HEK293 (cell line): ENCODE data around the gene COPRS.

ENCODE experiments used
- CTCF ChIA-PET: fragments of 350-600 bp; formaldehyde crosslinking; extraction: SDS; loops from one replicate; lab custom pipeline; 2021; ENCODE audit warnings: antibody characterized with exemption; lab: Yijun Ruan, JAX
- POLR2A ChIA-PET: fragments of 300-600 bp; formaldehyde crosslinking; extraction: SDS; loops from one replicate; lab custom pipeline; 2020; ENCODE audit warnings: antibody characterized with exemption, inconsistent platforms; lab: Yijun Ruan, JAX
- H3K27ac ChIP-seq: fragments of 200-500 bp; sonication (Bioruptor generic); 2 replicates; pipeline ENCODE4 v1.5.1; 2014; ENCODE audit warnings: low read depth, low read length, control low read depth, inconsistent platforms; ENCODE audit errors: extremely low read depth
- H3K36me3 ChIP-seq, 2 experiments: fragments of 200-500 bp in 1 of 2; sonication (Bioruptor generic) in 1 of 2; 1 replicate in 1 of 2; 2 replicates in 1 of 2; pipeline ENCODE4 v1.5.1; 2014 to 2017; ENCODE audit warnings: inconsistent platforms in 2 of 2, low read length in 2 of 2; ENCODE audit not compliant: control insufficient read depth in 2 of 2, insufficient read depth in 1 of 2
- H3K4me1 ChIP-seq: fragments of 200-500 bp; sonication (Bioruptor generic); 2 replicates; pipeline ENCODE4 v1.5.1; 2014; ENCODE audit warnings: mild to moderate bottlenecking, low read length, inconsistent platforms; ENCODE audit not compliant: control insufficient read depth, insufficient read depth
- H3K4me3 ChIP-seq: 2 replicates; pipeline ENCODE4 v1.5.1; 2011; ENCODE audit warnings: low read depth, mild to moderate bottlenecking, control low read depth, low read length, moderate library complexity
- H3K9me3 ChIP-seq: fragments of 200-500 bp; sonication (Bioruptor generic); 2 replicates; pipeline ENCODE4 v1.5.1; 2014; ENCODE audit warnings: low read depth, low read length, inconsistent platforms; ENCODE audit not compliant: control insufficient read depth, insufficient read depth
- GLI2 ChIP-seq: fragments of 450-650 bp; formaldehyde crosslinking; IDR thresholded peaks from 2 replicates; pipeline ENCODE4; 2017; ENCODE audit warnings: missing biosample characterization, missing genetic modification characterization, low read depth, borderline replicate concordance
- KLF1 ChIP-seq: fragments of 450-650 bp; formaldehyde crosslinking; IDR thresholded peaks from 2 replicates; pipeline ENCODE4 v1.5.1; 2016; ENCODE audit warnings: missing biosample characterization, missing genetic modification characterization
- KLF17 ChIP-seq: fragments of 450-650 bp; formaldehyde crosslinking; IDR thresholded peaks from 2 replicates; pipeline ENCODE4 v1.5.1; 2016; ENCODE audit warnings: missing biosample characterization, missing genetic modification characterization
- MYNN ChIP-seq: fragments of 450-650 bp; formaldehyde crosslinking; IDR thresholded peaks from 2 replicates; pipeline ENCODE4 v1.5.1; 2016; ENCODE audit warnings: missing biosample characterization, missing genetic modification characterization, borderline replicate concordance
- YY2 ChIP-seq: fragments of 450-650 bp; formaldehyde crosslinking; IDR thresholded peaks from 2 replicates; pipeline ENCODE4 v1.5.1; 2016; ENCODE audit warnings: missing biosample characterization, missing genetic modification characterization
- ZBTB48 ChIP-seq: fragments of 450-650 bp; formaldehyde crosslinking; IDR thresholded peaks from 2 replicates; pipeline ENCODE4 v1.5.1; 2016; ENCODE audit warnings: missing biosample characterization, missing genetic modification characterization
- ZBTB8A ChIP-seq: fragments of 450-650 bp; formaldehyde crosslinking; IDR thresholded peaks from 2 replicates; pipeline ENCODE4 v1.5.1; 2016; ENCODE audit warnings: missing biosample characterization, missing genetic modification characterization
- ZFHX2 ChIP-seq: fragments of 450-650 bp; formaldehyde crosslinking; conservative IDR thresholded peaks from 2 replicates; pipeline ENCODE4 v1.5.1; 2016; ENCODE audit warnings: missing biosample characterization, missing genetic modification characterization
- ZFP37 ChIP-seq: fragments of 450-650 bp; formaldehyde crosslinking; IDR thresholded peaks from 2 replicates; pipeline ENCODE4 v1.5.1; 2016; ENCODE audit warnings: missing biosample characterization, missing genetic modification characterization
- ZNF175 ChIP-seq: fragments of 450-650 bp; formaldehyde crosslinking; IDR thresholded peaks from 2 replicates; pipeline ENCODE4 v1.5.1; 2016; ENCODE audit warnings: missing biosample characterization, missing genetic modification characterization
- ZNF19 ChIP-seq: fragments of 450-650 bp; formaldehyde crosslinking; IDR thresholded peaks from 2 replicates; pipeline ENCODE4; 2016; ENCODE audit warnings: missing biosample characterization, missing genetic modification characterization, low read depth
- ZNF214 ChIP-seq: fragments of 450-650 bp; formaldehyde crosslinking; IDR thresholded peaks from 2 replicates; pipeline ENCODE4 v1.5.1; 2017; ENCODE audit warnings: missing biosample characterization, mild to moderate bottlenecking, missing genetic modification characterization, borderline replicate concordance
- ZNF248 ChIP-seq: fragments of 450-650 bp; formaldehyde crosslinking; IDR thresholded peaks from 2 replicates; pipeline ENCODE4 v1.5.1; 2017; ENCODE audit warnings: missing biosample characterization, missing genetic modification characterization
- ZNF302 ChIP-seq: fragments of 450-650 bp; formaldehyde crosslinking; IDR thresholded peaks from 2 replicates; pipeline ENCODE4 v1.5.1; 2016; ENCODE audit warnings: missing biosample characterization, missing genetic modification characterization, low read depth
- ZNF335 ChIP-seq: fragments of 450-650 bp; formaldehyde crosslinking; conservative IDR thresholded peaks from 2 replicates; pipeline ENCODE4 v1.5.1; 2016; ENCODE audit warnings: missing biosample characterization, missing genetic modification characterization
- ZNF354C ChIP-seq: fragments of 450-650 bp; formaldehyde crosslinking; IDR thresholded peaks from 2 replicates; pipeline ENCODE4 v1.5.1; 2016; ENCODE audit warnings: missing biosample characterization, missing genetic modification characterization, low read depth, borderline replicate concordance
- ZNF394 ChIP-seq: fragments of 450-650 bp; formaldehyde crosslinking; IDR thresholded peaks from 2 replicates; pipeline ENCODE4 v1.5.1; 2016; ENCODE audit warnings: missing biosample characterization, missing genetic modification characterization, mild to moderate bottlenecking, moderate library complexity, borderline replicate concordance
- ZNF48 ChIP-seq: fragments of 450-650 bp; formaldehyde crosslinking; IDR thresholded peaks from 2 replicates; pipeline ENCODE4 v1.5.1; 2016; ENCODE audit warnings: missing biosample characterization, missing genetic modification characterization
- ZNF521 ChIP-seq: fragments of 450-650 bp; formaldehyde crosslinking; IDR thresholded peaks from 2 replicates; pipeline ENCODE4 v1.5.1; 2017; ENCODE audit warnings: missing biosample characterization, mild to moderate bottlenecking, missing genetic modification characterization
- ZNF544 ChIP-seq: fragments of 450-650 bp; formaldehyde crosslinking; IDR thresholded peaks from 2 replicates; pipeline ENCODE4 v1.5.0; 2017; ENCODE audit warnings: missing biosample characterization, missing genetic modification characterization
- ZNF555 ChIP-seq: fragments of 450-650 bp; formaldehyde crosslinking; conservative IDR thresholded peaks from 2 replicates; pipeline ENCODE4 v1.5.1; 2017; ENCODE audit warnings: missing biosample characterization, mild to moderate bottlenecking, missing genetic modification characterization, inconsistent platforms
- ZNF626 ChIP-seq: fragments of 450-650 bp; sonication (Bioruptor Pico); formaldehyde crosslinking; IDR thresholded peaks from 2 replicates; pipeline ENCODE4 v1.5.1; 2018; ENCODE audit warnings: missing biosample characterization, missing genetic modification characterization, inconsistent platforms
- ZNF692 ChIP-seq: fragments of 450-650 bp; formaldehyde crosslinking; IDR thresholded peaks from 2 replicates; pipeline ENCODE4 v1.5.1; 2016; ENCODE audit warnings: missing biosample characterization, missing genetic modification characterization
- ZNF701 ChIP-seq: fragments of 450-650 bp; formaldehyde crosslinking; IDR thresholded peaks from 2 replicates; pipeline ENCODE4 v1.5.1; 2016; ENCODE audit warnings: missing biosample characterization, missing genetic modification characterization
- ZNF785 ChIP-seq: fragments of 450-650 bp; formaldehyde crosslinking; IDR thresholded peaks from 2 replicates; pipeline ENCODE4 v1.5.1; 2016; ENCODE audit warnings: missing biosample characterization, missing genetic modification characterization
- ZSCAN16 ChIP-seq: fragments of 450-650 bp; formaldehyde crosslinking; IDR thresholded peaks from 2 replicates; pipeline ENCODE4 v1.5.1; 2016; ENCODE audit warnings: missing biosample characterization, missing genetic modification characterization
- ZSCAN23 ChIP-seq: fragments of 450-650 bp; formaldehyde crosslinking; IDR thresholded peaks from 2 replicates; pipeline ENCODE4 v1.5.1; 2016; ENCODE audit warnings: missing biosample characterization, missing genetic modification characterization
- TF ChIP-seq, protein P1 (sequence below): fragments of 450-650 bp; formaldehyde crosslinking; IDR thresholded peaks from 2 replicates; pipeline ENCODE4 v1.5.1; 2016; ENCODE audit warnings: missing biosample characterization, missing genetic modification characterization
- TF ChIP-seq, protein P2 (sequence below): fragments of 450-650 bp; formaldehyde crosslinking; IDR thresholded peaks from 2 replicates; pipeline ENCODE4 v1.5.1; 2016; ENCODE audit warnings: missing biosample characterization, missing genetic modification characterization

COPRS gene

DNA sequence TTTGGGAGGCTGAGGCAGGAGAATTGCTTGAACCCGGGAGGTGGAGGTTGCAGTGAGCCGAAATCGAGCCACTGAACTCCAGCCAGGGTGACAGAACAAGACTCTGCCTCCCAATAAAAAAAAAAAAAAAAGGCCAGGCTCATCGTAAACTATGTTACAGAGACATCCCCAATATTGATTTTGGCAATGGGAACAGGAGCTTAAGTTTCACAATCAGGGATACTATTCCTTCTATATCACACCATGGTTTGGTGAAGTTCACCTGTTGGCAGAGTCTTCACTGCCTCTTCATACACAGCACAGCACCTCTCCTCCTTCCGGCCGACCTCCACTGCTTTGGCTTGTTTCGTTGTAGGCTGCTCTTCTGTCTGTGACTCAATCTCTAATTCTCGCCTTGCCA, 21.3 kb upstream of the COPRS start:
- peaks cover 90 to 92% of the 10 kb centered on the region in 2 experiments for H3K36me3 ChIP-seq
- H3K27ac ChIP-seq, result no peak overlapping the region
- no peaks in the 10 kb centered on the region for H3K4me1 ChIP-seq
- no peaks in the 10 kb centered on the region for H3K9me3 ChIP-seq
- H3K4me3 ChIP-seq, result no peak overlapping the region
- TF ChIP-seq ZSCAN23 (tag by site-specific recombination) (no peak), ZNF701 (tag by site-specific recombination) (no peak), ZNF175 (no peak), ZNF785 (tag by site-specific recombination) (no peak), ZNF626 (tag by site-specific recombination) (no peak), ZNF48 (no peak), KLF17 (tag by site-specific recombination) (no peak), ZFHX2 (tag by site-specific recombination) (no peak)
- TF ChIP-seq, protein P1, sequence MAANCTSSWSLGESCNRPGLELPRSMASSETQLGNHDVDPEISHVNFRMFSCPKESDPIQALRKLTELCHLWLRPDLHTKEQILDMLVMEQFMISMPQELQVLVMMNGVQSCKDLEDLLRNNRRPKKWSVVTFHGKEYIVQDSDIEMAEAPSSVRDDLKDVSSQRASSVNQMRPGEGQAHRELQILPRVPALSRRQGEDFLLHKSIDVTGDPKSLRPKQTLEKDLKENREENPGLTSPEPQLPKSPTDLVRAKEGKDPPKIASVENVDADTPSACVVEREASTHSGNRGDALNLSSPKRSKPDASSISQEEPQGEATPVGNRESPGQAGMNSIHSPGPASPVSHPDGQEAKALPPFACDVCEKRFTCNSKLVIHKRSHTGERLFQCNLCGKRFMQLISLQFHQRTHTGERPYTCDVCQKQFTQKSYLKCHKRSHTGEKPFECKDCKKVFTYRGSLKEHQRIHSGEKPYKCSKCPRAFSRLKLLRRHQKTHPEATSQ (tag by site-specific recombination), result no peak
- CTCF ChIA-PET, result interaction anchor here (0.6 to 1.6 kb wide), 3 partner anchors 11 to 271 kb away, joined by 3 to 9 read pairs (median 3); no protein-coding TSS in a partner anchor
- POLR2A ChIA-PET, result interaction anchor here (0.7 kb wide), 1 partner anchor 27 kb away, joined by 3 read pairs; no protein-coding TSS in a partner anchor

GRCh38 chr17:31878703-31879073, 19.6 kb upstream of the COPRS start:
- ChIA-PET CTCF (interaction anchor here (0.7 kb wide), 1 partner anchor 481 kb away, joined by 3 read pairs; no protein-coding TSS in a partner anchor), POLR2A (interaction anchor here (0.5 kb wide), 1 partner anchor 36 kb away, joined by 3 read pairs; no protein-coding TSS in a partner anchor)
- Histone ChIP-seq H3K4me1 (no peaks in the 10 kb centered on the region), H3K4me3 (no peak overlapping the region), H3K36me3 (peaks cover 83 to 90% of the 10 kb centered on the region in 2 experiments), H3K27ac (no peak overlapping the region), H3K9me3 (no peaks in the 10 kb centered on the region)
- TF ChIP-seq KLF1 (tag by site-specific recombination) (no peak), ZNF302 (tag by site-specific recombination) (no peak), ZNF692 (no peak), ZNF521 (no peak), YY2 (tag by site-specific recombination) (no peak), ZNF544 (tag by site-specific recombination) (no peak), ZNF248 (no peak), ZSCAN16 (tag by site-specific recombination) (no peak), GLI2 (tag by site-specific recombination) (no peak), MYNN (tag by site-specific recombination) (no peak), ZNF214 (no peak), ZBTB8A (tag by site-specific recombination) (no peak), ZNF335 (tag by site-specific recombination) (no peak), ZNF19 (tag by site-specific recombination) (no peak), ZNF354C (tag by site-specific recombination) (no peak), ZFP37 (tag by site-specific recombination) (no peak), ZNF394 (no peak), ZNF555 (no peak), ZBTB48 (tag by site-specific recombination) (no peak)
- TF ChIP-seq, protein P2, sequence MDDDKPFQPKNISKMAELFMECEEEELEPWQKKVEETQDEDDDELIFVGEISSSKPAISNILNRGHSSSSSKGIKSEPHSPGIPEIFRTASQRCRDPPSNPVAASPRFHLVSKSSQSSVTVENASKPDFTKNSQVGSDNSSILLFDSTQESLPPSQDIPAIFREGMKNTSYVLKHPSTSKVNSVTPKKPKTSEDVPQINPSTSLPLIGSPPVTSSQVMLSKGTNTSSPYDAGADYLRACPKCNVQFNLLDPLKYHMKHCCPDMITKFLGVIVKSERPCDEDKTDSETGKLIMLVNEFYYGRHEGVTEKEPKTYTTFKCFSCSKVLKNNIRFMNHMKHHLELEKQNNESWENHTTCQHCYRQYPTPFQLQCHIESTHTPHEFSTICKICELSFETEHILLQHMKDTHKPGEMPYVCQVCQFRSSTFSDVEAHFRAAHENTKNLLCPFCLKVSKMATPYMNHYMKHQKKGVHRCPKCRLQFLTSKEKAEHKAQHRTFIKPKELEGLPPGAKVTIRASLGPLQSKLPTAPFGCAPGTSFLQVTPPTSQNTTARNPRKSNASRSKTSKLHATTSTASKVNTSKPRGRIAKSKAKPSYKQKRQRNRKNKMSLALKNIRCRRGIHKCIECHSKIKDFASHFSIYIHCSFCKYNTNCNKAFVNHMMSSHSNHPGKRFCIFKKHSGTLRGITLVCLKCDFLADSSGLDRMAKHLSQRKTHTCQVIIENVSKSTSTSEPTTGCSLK (tag by site-specific recombination), result no peak
